GM23248 (cell line): Measurements from ENCODE around the gene NAT9. TPM values are rescaled to one million over a fixed set of nuclear protein-coding genes. Genes with fewer than 3 reads are reported as not detected.

Source experiments
- DNase-seq: peaks from one replicate; pipeline ENCODE4 v3.0.0-alpha.2; 2015
- H2AFZ ChIP-seq: fragments of 200-600 bp; sonication (generic); 2 replicates; pipeline ENCODE4 v1.6.1; 2016; ENCODE audit warnings: antibody characterized with exemption
- H3F3A ChIP-seq: fragments of 200-600 bp; sonication (generic); 2 replicates; pipeline ENCODE4 v1.6.1; 2016; ENCODE audit warnings: mild to moderate bottlenecking, antibody characterized with exemption, mixed run types; ENCODE audit not compliant: insufficient read depth
- H3K27ac ChIP-seq: fragments of 200-600 bp; sonication (generic); 2 replicates; pipeline ENCODE4 v1.5.1; 2016; ENCODE audit warnings: mild to moderate bottlenecking
- H3K27me3 ChIP-seq: fragments of 200-600 bp; sonication (generic); replicated peaks from 2 replicates; pipeline ENCODE4 v1.6.1; 2016; ENCODE audit warnings: mild to moderate bottlenecking; ENCODE audit not compliant: insufficient read depth
- H3K36me3 ChIP-seq: fragments of 200-600 bp; sonication (generic); 2 replicates; pipeline ENCODE4 v1.6.1; 2016; ENCODE audit warnings: low read depth, mild to moderate bottlenecking
- H3K4me1 ChIP-seq: fragments of 200-600 bp; sonication (generic); 2 replicates; pipeline ENCODE4 v1.6.1; 2016; ENCODE audit warnings: mild to moderate bottlenecking; ENCODE audit not compliant: insufficient read depth
- H3K4me2 ChIP-seq: fragments of 200-600 bp; sonication (generic); one replicate; pipeline ENCODE4 v1.6.1; 2016; ENCODE audit warnings: mild to moderate bottlenecking; ENCODE audit not compliant: unreplicated experiment
- H3K4me3 ChIP-seq: fragments of 200-600 bp; sonication (generic); 2 replicates; pipeline ENCODE4 v1.5.1; 2016; ENCODE audit warnings: mild to moderate bottlenecking
- H3K79me2 ChIP-seq: fragments of 200-600 bp; sonication (generic); 2 replicates; pipeline ENCODE4 v1.6.1; 2016; ENCODE audit warnings: mild to moderate bottlenecking; ENCODE audit not compliant: insufficient read depth
- H3K9ac ChIP-seq: fragments of 200-600 bp; sonication (generic); 2 replicates; pipeline ENCODE4 v1.6.1; 2016; ENCODE audit warnings: mild to moderate bottlenecking
- H3K9me2 ChIP-seq: fragments of 200-600 bp; sonication (generic); 2 replicates; pipeline ENCODE4 v1.6.1; 2016; ENCODE audit warnings: mixed run types, mild to moderate bottlenecking, moderate library complexity; ENCODE audit not compliant: insufficient read depth
- H3K9me3 ChIP-seq: fragments of 200-600 bp; sonication (generic); one replicate; pipeline ENCODE4 v1.6.1; 2017; ENCODE audit warnings: low read depth
- H4K20me1 ChIP-seq: fragments of 200-600 bp; sonication (generic); 2 replicates; pipeline ENCODE4 v1.6.0; 2016; ENCODE audit not compliant: insufficient read depth
- EZH2 ChIP-seq: fragments of 200-600 bp; sonication (generic); IDR thresholded peaks from 2 replicates; pipeline ENCODE4 v1.6.1; 2018; ENCODE audit warnings: antibody characterized with exemption, mild to moderate bottlenecking; ENCODE audit not compliant: insufficient read depth, poor library complexity, severe bottlenecking
- EZH2phosphoT487 ChIP-seq: fragments of 200-600 bp; sonication (generic); IDR thresholded peaks from 2 replicates; pipeline ENCODE4 v1.6.1; 2018; ENCODE audit warnings: antibody characterized with exemption, moderate library complexity, mild to moderate bottlenecking, low read depth; ENCODE audit not compliant: insufficient read depth
- WGBS, 2 experiments: methylation state at CpG; one replicate each; pipeline ENCODE4 v1.1.6; 2015 to 2017; ENCODE audit warnings: low lambda C conversion rate in 2 of 2, low coverage in 1 of 2; ENCODE audit errors: missing lambda C conversion rate in 2 of 2; 5-methylcytosine and 5-hydroxymethylcytosine counted together
- in situ Hi-C: fragments of 300-500 bp; cut with MboI; formaldehyde crosslinking; loops from 2 replicates; pipeline ENCODE4 v1.15.0; 2020
- polyA plus RNA-seq: library from polyadenylated mRNA; unstranded; fragments of >200 nt; fragmentation: Nextera tagmentation; extraction: Ambion mirVana; gene quantifications from 2 replicates; pipeline ENCODE4 v1.2.1, GENCODE V29; 2016
- total RNA-seq: library from RNA; depleted of rRNA; stranded (reverse); fragments of >200 nt; shearing (Covaris generic); gene quantifications from 2 replicates; pipeline ENCODE4 v1.2.3, GENCODE V29; 2014

NAT9 gene
- total and polyA plus RNA-seq, 2 experiments from 2014 or later: 26.4 to 34.6 TPM

GRCh38 chr17:74757931-74758847 is 18.0 kb downstream of the NAT9 start:
- no peaks in the 10 kb centered on the region for H3K27me3 ChIP-seq
- H3K4me3 ChIP-seq: no peak overlapping the region
- no peak overlapping the region for H3K27ac ChIP-seq
- no peaks in the 10 kb centered on the region for H3K36me3 ChIP-seq
- in situ Hi-C loops: no loop called here
- no peak overlapping the region for H2AFZ ChIP-seq
- TF ChIP-seq EZH2phosphoT487 (no peak), EZH2 (no peak)
- 89% methylated on average over 26 of the region's 26 CpGs for WGBS, 2 experiments
- H3F3A ChIP-seq: no peaks in the 10 kb centered on the region
- H3K9ac ChIP-seq: no peak overlapping the region
- no peaks in the 10 kb centered on the region for H3K9me3 ChIP-seq
- no peaks in the 10 kb centered on the region for H4K20me1 ChIP-seq
- H3K4me1 ChIP-seq: no peaks in the 10 kb centered on the region
- DNase-seq: no peak
- no peaks in the 10 kb centered on the region for H3K79me2 ChIP-seq
- no peaks in the 10 kb centered on the region for H3K9me2 ChIP-seq
- no peak overlapping the region for H3K4me2 ChIP-seq

DNA sequence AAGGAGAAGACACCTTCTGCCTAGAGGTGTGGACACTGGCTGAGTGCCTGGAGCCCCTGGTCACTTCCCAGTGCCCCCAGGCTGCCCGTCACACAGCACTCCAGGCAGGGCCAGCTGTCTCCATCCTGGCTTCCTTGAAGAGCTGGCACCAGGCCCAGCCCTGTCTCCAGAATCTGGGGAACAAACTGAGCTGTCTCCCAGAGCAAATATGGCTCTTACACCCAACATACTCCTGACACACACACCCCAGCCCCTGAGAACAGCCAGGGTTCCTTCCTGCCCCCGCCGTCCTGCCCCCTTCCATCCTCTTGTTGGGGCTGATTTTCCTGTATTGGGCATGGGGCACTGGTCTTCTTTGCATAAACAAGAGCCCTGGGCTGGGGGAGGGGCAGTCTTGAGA is 18.6 kb downstream of the NAT9 start:
- H3K27ac ChIP-seq: no peak overlapping the region
- TF ChIP-seq EZH2phosphoT487: no peak
- TF ChIP-seq EZH2: no peak
- no peaks in the 10 kb centered on the region for H3K36me3 ChIP-seq
- no peaks in the 10 kb centered on the region for H3F3A ChIP-seq
- in situ Hi-C loops: no loop called here
- no peaks in the 10 kb centered on the region for H3K27me3 ChIP-seq
- no peaks in the 10 kb centered on the region for H3K9me3 ChIP-seq
- WGBS, 2 experiments: 83 to 85% methylated on average over 2 to 3 of the region's 3 CpGs
- H3K9me2 ChIP-seq: no peaks in the 10 kb centered on the region
- no peak overlapping the region for H3K4me2 ChIP-seq
- no peak for DNase-seq
- no peak overlapping the region for H2AFZ ChIP-seq
- no peak overlapping the region for H3K9ac ChIP-seq
- H3K79me2 ChIP-seq: no peaks in the 10 kb centered on the region
- no peaks in the 10 kb centered on the region for H3K4me1 ChIP-seq
- no peaks in the 10 kb centered on the region for H4K20me1 ChIP-seq
- no peak overlapping the region for H3K4me3 ChIP-seq

DNA sequence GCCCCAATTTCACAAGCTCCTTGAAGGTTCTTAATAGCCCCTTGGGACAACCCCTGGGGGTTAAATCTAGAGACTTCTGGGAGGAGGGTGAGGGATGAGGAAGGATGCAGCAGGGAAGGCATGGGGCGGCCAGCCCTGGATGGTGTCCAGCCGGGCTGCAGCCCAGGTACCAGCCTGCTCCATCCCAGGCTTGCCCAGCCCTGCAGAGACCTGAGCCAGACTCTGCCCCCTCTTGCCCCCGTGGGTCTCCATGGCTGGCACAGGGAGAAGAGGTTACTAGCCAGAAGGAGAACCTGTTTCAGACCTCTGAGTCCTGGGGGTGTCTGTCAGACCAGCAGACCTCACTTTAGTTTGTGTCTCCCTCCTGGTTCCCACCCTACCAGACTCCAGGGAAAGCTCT is 19.3 kb downstream of the NAT9 start:
- no peaks in the 10 kb centered on the region for H3K27me3 ChIP-seq
- no peaks in the 10 kb centered on the region for H3F3A ChIP-seq
- H3K4me3 ChIP-seq: no peak overlapping the region
- no peaks in the 10 kb centered on the region for H3K36me3 ChIP-seq
- no peak overlapping the region for H3K27ac ChIP-seq
- no peak overlapping the region for H2AFZ ChIP-seq
- H4K20me1 ChIP-seq: no peaks in the 10 kb centered on the region
- no peak for DNase-seq
- H3K79me2 ChIP-seq: no peaks in the 10 kb centered on the region
- in situ Hi-C loops: no loop called here
- no peaks in the 10 kb centered on the region for H3K9me3 ChIP-seq
- H3K4me2 ChIP-seq: no peak overlapping the region
- no peaks in the 10 kb centered on the region for H3K4me1 ChIP-seq
- WGBS, 2 experiments: 74 to 92% methylated on average over 2 to 3 of the region's 3 CpGs
- no peaks in the 10 kb centered on the region for H3K9me2 ChIP-seq
- H3K9ac ChIP-seq: no peak overlapping the region
- TF ChIP-seq EZH2: no peak

- H3K9ac ChIP-seq: no peak overlapping the region
- in situ Hi-C loops: no loop called here
- DNase-seq: no peak
- no peak overlapping the region for H3K4me3 ChIP-seq
- no peak for TF ChIP-seq EZH2
- no peak for TF ChIP-seq EZH2phosphoT487
- H3K9me2 ChIP-seq: no peaks in the 10 kb centered on the region
- H3K9me3 ChIP-seq: no peaks in the 10 kb centered on the region
- no peaks in the 10 kb centered on the region for H4K20me1 ChIP-seq
- H3K36me3 ChIP-seq: no peaks in the 10 kb centered on the region
- H3K4me2 ChIP-seq: no peak overlapping the region
- H2AFZ ChIP-seq: no peak overlapping the region
- no peaks in the 10 kb centered on the region for H3F3A ChIP-seq
- H3K79me2 ChIP-seq: no peaks in the 10 kb centered on the region
- WGBS, 2 experiments: 88% methylated on average over 8 of the region's 8 CpGs
- H3K4me1 ChIP-seq: no peaks in the 10 kb centered on the region
- H3K27me3 ChIP-seq: no peaks in the 10 kb centered on the region
- H3K27ac ChIP-seq: no peak overlapping the region
Observed at GRCh38 chr17:74755533-74755932, 20.6 kb downstream of the NAT9 start.
